Smooth muscle cell (in vitro differentiated cells): ENCODE results near the gene RAB24. TPM values are rescaled to one million over a fixed set of nuclear protein-coding genes. Genes with fewer than 3 reads are reported as not detected.

Experiments
- DNase-seq: peaks from one replicate; lab custom pipeline; 2025; ENCODE audit not compliant: unreplicated experiment; lab: John Stamatoyannopoulos, UW
- H2AFZ ChIP-seq: fragments of 200-600 bp; sonication (generic); 2 replicates; pipeline ENCODE4 v1.6.0; 2016; ENCODE audit warnings: antibody characterized with exemption, low read depth, mild to moderate bottlenecking
- H3F3A ChIP-seq: fragments of 200-600 bp; sonication (generic); 2 replicates; pipeline ENCODE4 v1.6.0; 2017; ENCODE audit warnings: antibody characterized with exemption, low read depth
- H3K27ac ChIP-seq: fragments of 200-600 bp; sonication (generic); 2 replicates; pipeline ENCODE4 v1.5.1; 2016; ENCODE audit warnings: low read depth, mild to moderate bottlenecking
- H3K27me3 ChIP-seq: fragments of 200-600 bp; sonication (generic); 2 replicates; pipeline ENCODE4 v1.6.1; 2016; ENCODE audit warnings: low read depth, mild to moderate bottlenecking
- H3K36me3 ChIP-seq: fragments of 200-600 bp; sonication (generic); 2 replicates; pipeline ENCODE4 v1.5.1; 2016; ENCODE audit warnings: low read depth
- H3K4me1 ChIP-seq: fragments of 200-600 bp; sonication (generic); 2 replicates; pipeline ENCODE4 v1.5.1; 2016; ENCODE audit warnings: low read depth
- H3K4me2 ChIP-seq: fragments of 200-600 bp; sonication (generic); 2 replicates; pipeline ENCODE4 v1.6.0; 2016; ENCODE audit warnings: mild to moderate bottlenecking
- H3K4me3 ChIP-seq: fragments of 200-600 bp; sonication (generic); 2 replicates; pipeline ENCODE4 v1.5.1; 2016; ENCODE audit warnings: mild to moderate bottlenecking
- H3K79me2 ChIP-seq: fragments of 200-600 bp; sonication (generic); 2 replicates; pipeline ENCODE4 v1.6.0; 2016; ENCODE audit warnings: low read depth, mild to moderate bottlenecking
- H3K9ac ChIP-seq: fragments of 200-600 bp; sonication (generic); 2 replicates; pipeline ENCODE4 v1.6.0; 2016; ENCODE audit warnings: low read depth
- H3K9me3 ChIP-seq: fragments of 200-600 bp; sonication (generic); replicated peaks from 2 replicates; pipeline ENCODE4 v1.5.1; 2016; ENCODE audit warnings: low read depth
- H4K20me1 ChIP-seq: fragments of 200-600 bp; sonication (generic); 2 replicates; pipeline ENCODE4 v1.6.0; 2016; ENCODE audit warnings: low read depth
- CTCF ChIP-seq: fragments of 200-600 bp; sonication (generic); IDR thresholded peaks from 2 replicates; pipeline ENCODE4 v1.5.1; 2017; ENCODE audit warnings: borderline replicate concordance, mild to moderate bottlenecking, antibody characterized with exemption; ENCODE audit not compliant: insufficient read depth, poor library complexity, severe bottlenecking
- WGBS: methylation state at CpG from one replicate; pipeline ENCODE4 v1.1.7; 2016; ENCODE audit warnings: low lambda C conversion rate; 5-methylcytosine and 5-hydroxymethylcytosine counted together
- polyA plus RNA-seq: library from polyadenylated mRNA; unstranded; fragments of >200 nt; fragmentation: Nextera tagmentation; extraction: Ambion mirVana; gene quantifications from 2 replicates; pipeline ENCODE4 v1.2.1, GENCODE V29; 2016
- total RNA-seq: library from RNA; depleted of rRNA; stranded (reverse); fragments of >200 nt; gene quantifications from 2 replicates; pipeline ENCODE4 v1.2.3, GENCODE V29; 2014

RAB24 gene
- total and polyA plus RNA-seq, 2 experiments from 2014 or later, result 41.8 to 46.4 TPM

GRCh38 chr5:177290816-177291596 is 12.5 kb downstream of the RAB24 start:
- no peak for DNase-seq
- no peak for TF ChIP-seq CTCF
- Histone ChIP-seq H3K4me2 (no peak overlapping the region), H3K4me3 (no peak overlapping the region), H3K36me3 (peaks cover 22% of the 10 kb centered on the region), H3K79me2 (no peaks in the 10 kb centered on the region), H3K27me3 (no peaks in the 10 kb centered on the region), H3K9me3 (no peaks in the 10 kb centered on the region), H3K9ac (no peak overlapping the region), H4K20me1 (peaks cover 12% of the 10 kb centered on the region), H3K4me1 (no peaks in the 10 kb centered on the region), H3F3A (no peaks in the 10 kb centered on the region), H2AFZ (no peak overlapping the region), H3K27ac (no peak overlapping the region)
- 98% methylated on average over 12 of the region's 12 CpGs for WGBS

GRCh38 chr5:177288191-177288590 is 15.3 kb downstream of the RAB24 start:
- Histone ChIP-seq H3K4me3 (no peak overlapping the region), H2AFZ (no peak overlapping the region), H3K36me3 (peaks cover 17% of the 10 kb centered on the region), H3K4me2 (no peak overlapping the region), H3K9me3 (no peaks in the 10 kb centered on the region), H3K4me1 (no peaks in the 10 kb centered on the region), H4K20me1 (peaks cover 12% of the 10 kb centered on the region), H3K79me2 (no peaks in the 10 kb centered on the region), H3K27me3 (no peaks in the 10 kb centered on the region), H3F3A (no peaks in the 10 kb centered on the region), H3K9ac (no peak overlapping the region), H3K27ac (no peak overlapping the region)
- DNase-seq, result no peak
- no peak for TF ChIP-seq CTCF
- 93% methylated on average over 2 of the region's 2 CpGs for WGBS

GRCh38 chr5:177276886-177277285 is 26.6 kb downstream of the RAB24 start:
- no peaks in the 10 kb centered on the region for H3F3A ChIP-seq
- H3K27me3 ChIP-seq, result no peaks in the 10 kb centered on the region
- no peak for DNase-seq
- 100% methylated on average over 1 of the region's 1 CpG for WGBS
- peaks cover 10% of the 10 kb centered on the region for H3K36me3 ChIP-seq
- no peaks in the 10 kb centered on the region for H3K4me1 ChIP-seq
- H3K79me2 ChIP-seq, result no peaks in the 10 kb centered on the region
- no peak overlapping the region for H3K9ac ChIP-seq
- no peak overlapping the region for H3K4me3 ChIP-seq
- H3K27ac ChIP-seq, result no peak overlapping the region
- no peaks in the 10 kb centered on the region for H3K9me3 ChIP-seq
- H2AFZ ChIP-seq, result no peak overlapping the region
- no peak overlapping the region for H3K4me2 ChIP-seq
- TF ChIP-seq CTCF, result no peak
- peaks cover 8% of the 10 kb centered on the region for H4K20me1 ChIP-seq

GRCh38 chr5:177275883-177276282 is 27.6 kb downstream of the RAB24 start:
- 98% methylated on average over 6 of the region's 6 CpGs for WGBS

More at GRCh38 chr5:177275883-177276282, 27.6 kb downstream of the RAB24 start:
- no peaks in the 10 kb centered on the region for H3K79me2 ChIP-seq
- no peak overlapping the region for H3K9ac ChIP-seq
- H3K27me3 ChIP-seq, result no peaks in the 10 kb centered on the region
- no peak overlapping the region for H2AFZ ChIP-seq
- no peaks in the 10 kb centered on the region for H3K9me3 ChIP-seq
- no peak overlapping the region for H3K27ac ChIP-seq
- no peak for TF ChIP-seq CTCF
- peaks cover 10% of the 10 kb centered on the region for H3K36me3 ChIP-seq
- no peak overlapping the region for H3K4me2 ChIP-seq
- DNase-seq, result no peak
- H4K20me1 ChIP-seq, result peaks cover 5% of the 10 kb centered on the region
- no peaks in the 10 kb centered on the region for H3K4me1 ChIP-seq
- H3F3A ChIP-seq, result peaks cover 4% of the 10 kb centered on the region
- no peak overlapping the region for H3K4me3 ChIP-seq
